Fibroblast of gingiva (primary cell): ENCODE measurements around the gene PARVG.
"Not testable (repeated sequence)": the region's sequence is repeated elsewhere in the genome, so short reads cannot be mapped to it uniquely, and the experiment has no call there.

Experiments used
- DNase-seq: peaks from one replicate; pipeline ENCODE4 v3.0.0-alpha.2; 2011; ENCODE audit warnings: low read depth

The PARVG gene

DNA sequence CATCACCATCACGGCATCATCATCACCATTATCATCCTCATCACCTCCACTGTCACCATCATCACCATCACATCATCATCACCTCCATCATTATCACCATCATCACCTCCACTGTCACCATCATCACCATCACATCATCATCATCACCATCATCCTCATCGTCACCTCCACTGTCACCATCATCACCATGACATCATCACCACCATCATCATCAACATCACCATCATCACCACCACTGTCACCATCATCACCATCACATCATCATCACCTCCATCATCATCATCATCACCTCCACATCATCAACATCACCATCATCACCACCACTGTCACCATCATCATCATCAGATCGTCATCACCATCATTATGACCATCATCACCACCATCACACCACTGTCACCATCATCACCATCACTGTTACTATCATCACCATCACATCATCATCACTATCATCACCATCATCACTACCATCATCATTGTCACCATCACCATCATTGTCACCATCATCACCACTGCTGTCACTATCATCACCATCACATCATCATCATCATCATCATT lies 32.8 kb downstream of the PARVG start:
- no peak for DNase-seq

DNA sequence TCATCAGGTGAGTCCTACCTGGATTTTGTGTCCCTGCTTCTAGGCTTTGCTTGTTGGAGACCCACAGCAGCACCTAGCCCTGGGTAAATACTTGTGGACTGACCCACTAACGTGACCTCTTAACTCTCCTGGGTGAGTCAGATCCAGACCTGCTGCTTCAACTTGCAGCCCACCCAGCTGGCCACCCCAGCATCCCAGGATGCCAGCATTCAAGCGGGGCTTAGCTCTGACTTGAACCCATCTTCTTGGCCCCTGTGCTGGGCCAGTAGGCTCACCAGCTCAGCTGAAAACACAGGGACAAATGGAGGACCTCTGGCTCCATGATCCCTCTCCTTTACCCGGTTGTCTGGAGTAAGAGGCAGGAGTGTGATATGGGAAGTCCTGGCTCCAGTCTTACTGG lies 33.5 kb downstream of the PARVG start:
- no peak for DNase-seq

DNA sequence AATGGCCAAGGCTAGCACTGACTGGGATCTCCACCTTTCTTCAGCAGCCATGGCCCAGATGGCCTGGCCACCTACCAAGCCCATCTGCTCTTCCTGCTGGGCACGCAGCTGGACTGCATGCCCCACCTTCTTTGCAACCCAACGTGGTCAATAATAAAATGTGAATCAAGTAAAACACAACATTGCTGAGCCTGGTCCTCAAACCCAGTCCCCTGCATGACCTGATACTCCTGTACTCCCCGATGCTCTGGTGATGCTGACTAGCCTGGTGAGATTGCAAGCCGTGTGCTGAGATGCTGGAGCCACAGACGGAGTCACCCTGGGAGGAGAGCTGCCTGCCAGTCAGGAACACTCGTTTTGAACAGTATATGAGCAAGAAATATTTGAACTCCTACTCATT lies 34.0 kb downstream of the PARVG start:
- no peak for DNase-seq

DNA sequence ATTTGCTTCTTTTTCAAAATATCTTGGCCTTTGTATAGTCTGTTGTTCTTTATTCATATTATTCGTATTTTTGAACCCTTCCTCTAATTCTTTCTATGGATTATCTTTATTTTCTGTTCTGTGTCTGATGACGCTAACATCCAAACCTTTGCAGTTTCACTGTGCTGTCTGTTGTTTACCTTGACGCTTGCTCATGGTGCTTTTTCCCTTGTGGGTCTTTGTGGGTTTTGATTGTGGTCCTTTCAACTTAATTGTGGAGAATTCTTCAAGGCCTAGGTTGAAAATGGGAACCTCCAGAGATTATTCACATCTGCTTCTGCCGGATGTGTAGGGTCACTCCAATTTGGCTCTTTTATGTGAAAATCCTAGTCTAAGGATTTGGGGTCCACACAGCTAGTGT lies 34.6 kb downstream of the PARVG start:
- no peak for DNase-seq

DNA sequence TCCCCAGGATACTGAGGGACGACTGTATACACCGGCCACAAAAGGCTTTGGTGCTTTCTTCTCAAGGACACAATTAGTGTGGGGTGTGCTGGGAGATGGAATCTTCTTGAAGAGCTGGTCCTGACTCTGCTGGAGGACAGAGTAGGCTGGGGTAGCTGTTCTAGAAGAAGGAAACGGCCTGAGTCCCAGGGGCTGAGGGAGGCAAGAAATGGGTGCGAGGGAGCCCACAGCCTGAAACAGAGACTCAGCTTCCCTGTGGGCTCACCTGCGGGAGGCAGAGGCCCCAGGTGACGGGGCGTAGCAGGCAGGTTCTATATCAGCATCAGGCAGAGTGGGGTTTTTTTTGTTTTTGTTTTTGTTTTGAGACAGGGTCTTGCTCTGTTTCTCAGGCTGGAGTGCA lies 36.6 kb downstream of the PARVG start:
- DNase-seq, result no peak

DNA sequence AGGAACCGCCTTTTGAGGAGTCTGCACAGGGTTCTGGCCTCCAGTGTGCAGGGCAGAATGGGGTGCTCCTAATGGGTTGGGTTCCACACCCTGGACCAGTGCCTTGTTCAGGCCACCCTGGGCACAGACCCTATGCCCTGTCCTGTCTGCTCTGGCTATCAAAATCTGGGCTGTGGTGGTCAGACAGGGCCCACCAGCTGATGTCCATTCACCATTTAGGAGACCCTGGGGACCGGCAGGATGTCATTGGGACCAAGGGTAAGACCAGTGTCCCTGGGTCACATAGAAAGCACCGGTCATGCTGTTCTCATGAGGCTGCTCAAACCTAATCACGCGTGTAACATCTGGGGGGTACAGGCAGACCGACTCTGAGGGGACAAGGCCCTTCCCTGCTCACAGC lies 37.3 kb downstream of the PARVG start:
- no peak for DNase-seq

DNA sequence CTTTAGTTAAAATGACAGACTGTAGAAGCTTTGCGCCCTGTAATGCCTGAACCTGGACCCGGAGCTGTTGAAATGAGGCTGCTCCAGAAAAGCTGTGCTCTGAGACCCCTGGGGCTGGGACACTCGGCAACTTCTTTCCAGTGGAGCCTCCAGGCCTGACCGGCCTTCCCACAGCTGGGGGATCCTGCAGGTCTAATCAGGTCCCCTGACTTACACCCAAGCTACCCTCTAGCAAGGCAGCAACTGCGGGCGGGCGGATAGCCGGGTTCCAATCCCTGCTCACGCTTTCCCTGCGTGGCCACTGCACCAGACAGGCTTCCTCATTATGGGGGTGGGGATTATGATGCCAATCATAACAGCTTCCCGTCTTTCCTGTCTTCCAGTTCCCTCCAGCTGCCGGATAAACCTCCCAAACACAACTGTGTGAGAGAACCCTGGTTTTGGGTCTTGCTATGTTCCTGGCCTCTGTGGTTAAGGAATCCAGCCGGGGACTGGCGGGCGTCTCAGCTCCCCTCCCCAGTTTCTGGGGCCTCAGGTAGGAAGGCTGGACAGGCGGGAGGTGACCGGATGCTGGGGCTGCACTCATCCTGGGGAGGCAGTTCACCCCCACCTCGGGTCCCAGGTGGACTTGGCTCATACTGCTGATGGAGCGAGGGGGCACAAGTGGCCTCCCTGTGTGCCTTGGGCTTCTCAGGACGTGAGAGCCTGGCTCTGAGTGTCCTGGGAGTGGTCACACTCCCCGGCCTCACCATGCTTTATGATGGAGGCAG lies 38.6 kb downstream of the PARVG start:
- no peak for DNase-seq

DNA sequence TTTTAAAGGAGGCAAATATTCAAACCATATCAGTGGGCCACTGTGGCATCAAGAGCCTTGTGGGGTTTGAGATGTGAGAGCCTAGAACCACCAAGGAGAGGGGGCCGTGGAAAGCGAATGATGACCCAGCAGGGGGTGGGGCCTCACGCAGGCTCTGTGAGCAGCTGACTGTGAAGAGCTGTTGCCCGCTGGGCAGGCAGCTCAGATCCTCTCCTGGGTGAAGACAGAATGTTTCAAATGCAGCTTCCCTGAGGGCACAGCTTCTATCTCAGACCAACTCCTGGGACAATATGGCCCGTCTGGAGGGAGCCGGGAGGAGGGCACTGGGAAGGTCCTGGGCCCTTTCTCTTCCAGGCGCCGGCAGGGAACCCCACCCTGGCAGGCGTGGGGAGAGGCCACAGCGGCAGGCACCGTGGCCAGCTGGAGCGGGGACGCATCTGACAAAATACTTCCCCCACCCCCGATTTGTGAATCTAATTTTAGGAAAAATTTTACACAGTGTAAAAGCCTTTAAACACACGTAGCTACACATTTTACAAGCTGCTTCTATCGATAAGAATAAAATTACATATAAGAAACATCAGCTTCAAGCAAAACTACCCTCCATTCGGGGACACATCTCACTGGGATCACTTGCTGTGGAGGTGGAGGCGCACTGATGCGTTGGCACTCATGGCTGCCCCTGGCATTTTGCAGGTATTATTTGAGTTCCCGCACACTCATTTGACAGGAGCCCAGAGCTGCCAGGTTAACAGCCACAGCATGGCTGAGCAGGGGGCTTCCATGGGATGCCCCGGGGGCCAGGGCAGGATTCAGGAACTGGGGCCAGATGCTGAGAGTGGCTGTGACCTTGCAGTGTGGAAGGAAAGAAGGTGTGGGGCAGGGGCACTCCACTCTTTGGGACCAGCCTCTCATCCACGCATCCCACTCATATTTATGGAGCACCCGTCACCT lies 40.3 kb downstream of the PARVG start:
- no peak for DNase-seq

DNA sequence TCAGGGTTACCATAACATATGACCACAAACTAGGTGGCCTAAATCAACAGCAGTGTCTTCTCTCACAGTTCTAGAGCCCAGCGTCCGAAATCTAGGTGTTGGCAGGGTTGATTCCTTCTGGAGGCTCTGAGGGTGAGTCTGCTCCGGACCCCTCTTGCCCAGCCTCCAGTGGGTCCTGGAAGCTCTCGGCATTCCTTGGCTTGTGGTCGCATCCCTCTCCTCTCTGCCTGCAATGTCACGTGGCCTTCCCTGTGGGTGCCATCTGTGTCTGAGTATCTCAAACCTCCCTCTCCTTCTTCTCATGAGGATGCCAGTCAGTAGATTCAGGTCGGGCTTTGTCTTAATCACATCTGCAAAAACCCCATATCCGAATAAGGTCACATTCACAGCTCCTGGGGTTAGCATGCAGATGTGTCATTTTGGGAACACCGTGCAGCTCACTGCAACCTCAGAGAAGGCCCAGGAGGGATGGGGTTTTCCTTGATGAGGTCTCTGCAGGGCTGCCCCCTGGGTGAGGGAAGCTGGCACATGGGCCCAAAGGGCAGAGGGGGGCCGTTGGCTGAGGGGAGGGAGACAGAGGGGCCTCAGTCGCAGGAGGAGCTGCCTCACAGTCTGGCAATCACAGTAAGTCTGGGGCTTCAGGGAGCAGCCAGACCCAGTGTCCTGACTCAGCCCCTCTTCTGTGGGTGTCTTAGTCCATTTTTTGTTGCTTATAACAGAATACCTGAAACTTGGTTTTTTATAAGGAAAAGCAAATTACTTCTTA lies 41.2 kb downstream of the PARVG start:
- no peak for DNase-seq

DNA sequence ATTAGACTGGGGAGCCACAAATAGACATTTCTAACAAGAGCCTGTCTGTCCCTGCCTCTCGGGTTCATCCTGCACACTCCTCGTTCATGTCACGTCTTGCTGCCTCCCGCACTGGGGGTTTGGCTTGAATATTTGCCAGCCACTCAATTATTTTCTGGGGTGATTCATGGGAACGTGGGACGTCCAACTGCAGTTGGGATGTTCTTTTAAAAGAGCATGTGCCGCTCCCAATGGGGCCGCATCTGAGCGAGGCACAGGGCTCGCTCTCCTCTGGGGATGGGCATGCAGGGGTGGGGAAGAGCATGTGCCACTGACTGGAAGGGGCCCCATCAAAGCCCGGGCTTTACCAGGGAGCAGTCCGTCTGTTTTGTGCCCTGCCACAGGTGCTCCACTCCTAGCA lies 43.4 kb downstream of the PARVG start:
- DNase-seq, result no peak

DNA sequence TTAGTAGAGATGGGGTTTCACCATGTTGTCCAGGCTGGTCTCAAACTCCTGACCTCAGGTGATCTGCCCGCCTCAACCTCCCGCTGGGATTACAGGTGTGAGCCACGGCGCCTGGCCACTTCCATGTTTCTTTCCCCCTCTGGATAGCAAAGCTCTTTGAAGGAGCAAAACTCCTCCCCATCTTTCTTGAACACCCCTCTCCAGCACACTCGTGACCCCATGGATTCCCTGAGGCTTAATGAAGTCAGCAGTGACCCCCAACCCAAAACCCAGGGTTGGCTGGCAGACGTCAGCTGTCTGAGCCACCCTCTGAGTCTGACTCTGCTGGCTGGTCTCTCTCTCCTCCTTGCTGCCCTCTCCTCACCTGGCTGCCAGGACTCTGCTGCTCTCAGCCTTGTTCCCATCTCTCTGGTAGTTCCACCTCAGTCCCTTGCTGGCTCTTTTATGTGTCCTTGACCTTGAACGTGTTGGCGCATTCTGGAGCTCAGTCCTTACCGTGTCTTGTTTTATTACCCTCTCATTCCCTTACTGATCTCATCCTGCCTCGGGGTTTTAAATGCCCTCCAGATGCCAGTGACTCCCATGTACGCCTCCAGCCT lies 44.5 kb downstream of the PARVG start:
- DNase-seq, result no peak

DNA sequence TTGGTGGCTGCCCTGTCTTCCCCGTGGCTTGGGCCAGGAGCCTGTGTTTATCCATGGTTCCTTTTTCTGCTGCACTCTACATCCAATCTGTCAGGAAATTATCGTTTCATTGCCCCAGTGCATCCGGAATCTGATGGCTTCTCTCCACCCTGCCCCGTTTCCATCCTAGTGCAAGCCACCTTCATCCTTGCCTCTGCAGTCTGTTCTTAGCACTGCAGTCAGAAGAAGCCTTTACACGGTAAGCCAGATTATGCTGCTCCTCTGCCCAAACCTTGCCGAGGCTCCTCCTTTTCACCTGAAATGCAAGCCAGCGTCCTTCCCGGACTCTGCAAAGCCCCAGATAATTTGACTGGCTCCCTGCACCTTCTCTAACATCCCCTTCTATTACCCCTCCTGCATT lies 45.1 kb downstream of the PARVG start:
- no peak for DNase-seq

DNA sequence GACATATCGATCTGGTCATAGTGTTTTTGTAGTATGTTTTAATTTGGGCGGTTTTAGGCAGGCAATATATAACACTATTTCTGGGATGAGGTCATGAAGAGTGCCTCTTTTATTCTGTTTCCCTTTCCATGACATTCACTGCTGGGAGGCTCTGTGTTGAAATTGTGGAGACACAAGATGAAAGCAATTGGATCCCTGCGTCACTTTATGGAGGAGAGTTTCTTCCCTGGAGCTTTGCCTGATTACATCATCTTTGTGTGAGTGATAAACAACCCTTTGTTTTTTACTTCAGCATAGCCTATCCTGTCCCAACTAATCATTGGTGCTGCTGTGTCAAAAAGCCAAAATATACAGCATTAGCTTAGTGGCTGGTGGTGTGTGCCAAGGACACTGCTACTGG lies 48.6 kb downstream of the PARVG start:
- DNase-seq, result no peak

DNA sequence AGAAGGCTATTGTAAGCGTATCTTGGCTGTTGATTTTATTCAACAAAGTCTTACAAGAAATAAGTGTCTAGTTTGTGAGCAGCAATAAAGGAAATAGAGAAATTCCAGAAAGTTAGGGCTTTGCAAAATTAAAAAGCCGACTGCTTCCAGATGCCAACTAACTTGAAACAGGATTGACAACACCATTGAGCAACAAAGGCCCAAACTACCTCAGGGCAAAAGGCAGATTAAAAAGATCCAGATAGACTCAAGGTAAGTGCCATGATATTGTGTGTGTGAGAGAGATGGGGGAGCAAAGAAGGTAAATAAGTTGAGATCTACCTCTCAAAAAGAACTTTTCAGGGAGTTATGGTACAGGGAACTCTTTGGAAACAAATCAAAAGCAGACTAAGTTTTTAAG lies 49.1 kb downstream of the PARVG start:
- no peak for DNase-seq

DNA sequence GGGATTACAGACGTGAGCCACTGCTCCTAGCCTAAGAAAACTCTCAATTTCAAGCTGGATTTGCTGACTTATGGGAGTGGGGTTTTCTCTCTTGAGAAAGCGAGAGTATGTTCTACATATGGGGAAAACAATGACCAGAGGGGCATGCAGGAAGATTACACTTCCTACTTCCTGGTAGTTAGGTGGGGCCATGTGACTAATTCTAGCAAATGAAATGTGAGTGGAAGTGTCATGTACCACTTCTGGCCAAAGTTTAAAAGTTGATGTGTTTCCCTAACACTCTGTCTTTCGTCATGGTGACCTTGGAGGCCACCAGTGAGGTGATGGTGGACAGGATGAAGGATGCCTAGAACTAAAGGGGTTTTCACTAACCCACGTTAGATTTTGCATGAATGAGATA lies 50.5 kb downstream of the PARVG start:
- DNase-seq, result no peak

DNA sequence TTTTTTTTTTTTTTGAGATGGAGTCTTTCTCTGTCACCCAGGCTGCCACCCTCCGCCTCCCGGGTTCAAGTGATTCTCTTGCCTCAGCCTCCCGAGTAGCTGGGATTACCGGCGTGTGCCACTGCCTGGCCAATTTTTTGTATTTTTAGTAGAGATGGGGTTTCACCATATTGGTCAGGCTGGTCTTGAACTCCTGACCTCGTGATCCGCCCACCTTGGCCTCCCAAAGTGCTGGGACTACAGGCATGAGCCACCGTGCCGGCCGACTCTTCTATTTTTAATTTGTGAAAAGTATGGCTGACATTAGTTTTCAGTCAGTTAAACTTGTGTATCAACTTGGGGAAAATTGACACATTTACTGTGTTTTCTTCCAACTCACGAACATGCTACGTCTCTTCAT lies 53.6 kb downstream of the PARVG start:
- DNase-seq, result not testable (repeated sequence)

DNA sequence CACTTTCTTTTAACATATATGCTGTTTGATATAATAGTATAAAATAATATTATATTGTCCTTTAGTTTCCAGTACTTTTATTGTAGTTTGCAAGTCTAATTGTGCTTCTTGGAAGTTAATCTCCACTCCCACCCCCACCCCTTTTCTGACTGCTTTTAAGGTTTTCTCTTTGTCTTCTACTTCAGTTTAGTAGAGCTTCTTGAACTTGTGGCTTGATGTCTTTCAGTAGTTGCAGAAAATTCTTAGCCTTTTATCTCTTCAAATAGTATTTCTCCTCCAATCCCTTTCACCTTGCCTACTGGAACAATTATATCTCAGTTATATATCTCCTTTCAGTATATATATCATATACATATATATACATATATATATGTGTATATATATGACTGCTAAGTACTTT lies 56.6 kb downstream of the PARVG start:
- no peak for DNase-seq

DNA sequence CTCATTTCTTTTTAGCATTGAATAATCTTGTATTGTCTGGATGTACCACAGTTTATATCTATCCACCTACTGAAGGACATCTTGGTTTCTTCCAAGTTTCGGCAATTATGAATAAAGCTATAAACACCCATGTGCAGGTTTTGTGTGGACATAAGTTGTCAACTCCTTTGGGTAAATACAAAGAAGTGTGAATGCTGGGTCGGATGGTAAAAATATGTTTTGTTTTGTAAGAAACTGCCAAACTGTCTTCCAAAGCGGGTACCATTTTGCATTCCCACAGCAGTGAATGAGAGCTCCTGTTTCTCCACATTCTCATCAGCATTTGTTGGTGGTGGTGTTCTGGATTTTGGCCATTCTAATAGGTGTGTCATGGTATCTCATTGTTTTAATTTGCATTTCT lies 60.4 kb downstream of the PARVG start:
- DNase-seq, result not testable (repeated sequence)

DNA sequence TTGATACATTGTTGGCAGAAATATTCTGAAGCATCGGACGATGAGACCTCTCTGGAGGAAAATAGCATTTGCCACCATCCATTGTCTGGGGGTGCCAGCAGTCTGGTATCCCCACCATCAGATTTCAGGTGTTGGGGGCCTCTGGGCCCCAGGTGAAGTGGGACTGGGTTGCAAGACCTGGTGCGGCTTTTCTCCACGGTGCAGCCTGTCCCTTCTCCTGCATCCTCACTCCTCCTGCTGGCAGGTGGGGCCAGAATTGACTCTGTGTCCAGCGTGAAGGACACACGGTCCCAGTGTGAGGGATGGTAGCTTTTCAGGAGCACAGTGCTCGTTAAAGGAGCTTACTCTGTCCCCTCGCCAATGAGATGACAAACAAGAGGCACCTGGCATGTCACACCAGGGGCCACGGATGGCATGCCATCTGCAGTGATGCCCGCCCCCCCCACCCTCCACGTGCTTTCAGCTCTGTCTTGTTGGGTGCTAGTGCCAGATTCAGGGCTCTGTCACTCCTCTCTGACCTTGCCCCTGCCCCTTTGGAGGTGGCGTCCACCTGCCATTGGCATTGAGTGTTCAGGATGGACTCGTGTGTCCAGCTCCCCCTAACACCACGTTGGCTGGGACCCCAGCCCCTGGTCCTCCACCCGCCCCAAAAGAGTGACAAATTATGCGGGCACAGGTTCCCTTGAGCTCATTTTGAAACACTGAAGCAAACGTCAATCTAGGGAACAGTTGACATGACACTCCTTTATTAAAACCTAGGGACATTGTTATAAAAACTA lies 62.4 kb downstream of the PARVG start:
- DNase-seq, result no peak

DNA sequence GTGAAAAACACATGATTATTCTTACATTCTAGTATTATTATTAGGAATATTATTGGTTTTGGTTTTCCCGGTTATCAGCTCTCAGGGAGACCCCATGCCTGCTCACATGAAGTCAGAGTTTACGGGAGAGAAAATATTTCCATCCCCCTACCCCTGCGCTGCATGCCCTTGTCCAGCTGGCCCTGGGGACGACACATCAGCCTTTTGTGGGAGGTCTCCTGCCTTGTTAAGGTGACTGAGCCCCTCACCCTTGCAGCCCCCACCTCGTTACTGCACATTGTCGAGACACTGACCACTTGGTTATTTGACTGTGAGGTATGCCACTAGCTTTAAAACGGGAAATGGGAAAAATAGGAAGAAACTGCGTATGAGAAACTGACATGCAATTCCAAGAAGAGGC lies 63.0 kb downstream of the PARVG start:
- no peak for DNase-seq

DNA sequence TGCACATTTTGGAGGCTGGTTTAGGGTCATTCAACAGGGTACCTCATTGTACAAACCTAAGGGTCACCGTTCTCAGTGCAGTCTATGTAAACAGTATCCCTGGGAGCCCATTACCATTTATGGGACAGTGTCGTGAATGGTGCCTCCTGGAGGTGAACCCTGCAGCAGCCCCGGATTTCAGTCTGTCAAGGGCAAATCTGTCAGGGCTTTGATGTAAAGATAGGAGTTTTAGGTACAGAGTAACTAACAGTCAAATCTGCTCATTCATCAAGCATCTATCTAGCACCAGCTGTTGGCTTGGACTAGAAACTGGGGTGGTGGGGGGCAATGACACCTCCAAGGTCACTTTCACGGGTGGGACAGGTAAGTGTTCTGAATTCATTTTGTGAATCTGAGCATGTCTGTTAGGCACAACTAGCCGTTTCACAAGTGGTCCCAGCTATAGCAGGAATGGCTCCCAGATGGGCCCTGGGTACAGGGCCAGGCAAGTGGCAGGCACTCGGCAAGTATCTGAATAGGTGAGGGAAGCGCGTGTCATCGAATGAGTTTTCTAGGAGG lies 63.6 kb downstream of the PARVG start:
- DNase-seq, result no peak
